DMS 273 (cell line): Measurements from ENCODE around the gene ACTBL2.
"Not testable (repeated sequence)": the region's sequence is repeated elsewhere in the genome, so short reads cannot be mapped to it uniquely, and the experiment has no call there.

Experiments
- DNase-seq: peaks from one replicate; lab custom pipeline; 2025; ENCODE audit not compliant: unreplicated experiment; lab: John Stamatoyannopoulos, UW

Gene ACTBL2

DNA sequence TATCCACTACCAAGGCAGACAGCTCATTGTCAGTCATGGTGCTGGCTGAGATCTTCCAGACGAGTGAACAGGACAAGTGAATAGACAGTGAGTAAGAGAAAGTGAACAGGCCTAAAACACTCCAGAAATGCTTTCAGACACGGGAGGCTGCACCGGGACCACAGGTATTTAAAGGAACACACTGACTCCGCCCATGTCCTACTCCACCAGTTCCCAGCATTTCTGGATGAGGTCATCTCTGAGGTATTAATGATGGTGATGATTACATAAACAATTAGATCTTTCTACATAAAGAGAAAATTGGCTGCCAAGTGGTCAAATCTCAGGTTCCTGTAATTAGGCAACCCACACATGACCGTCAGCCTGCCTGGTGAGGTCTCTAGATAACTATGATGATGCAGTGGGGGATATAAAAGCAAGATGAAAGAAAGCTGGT, at the start of gene ACTBL2:
ACTBL2 (minus strand) TSS at position 141 of the 436 bp plus-strand sequence; CDS start at position 37, 104 bp downstream.
- no peak for DNase-seq

DNA sequence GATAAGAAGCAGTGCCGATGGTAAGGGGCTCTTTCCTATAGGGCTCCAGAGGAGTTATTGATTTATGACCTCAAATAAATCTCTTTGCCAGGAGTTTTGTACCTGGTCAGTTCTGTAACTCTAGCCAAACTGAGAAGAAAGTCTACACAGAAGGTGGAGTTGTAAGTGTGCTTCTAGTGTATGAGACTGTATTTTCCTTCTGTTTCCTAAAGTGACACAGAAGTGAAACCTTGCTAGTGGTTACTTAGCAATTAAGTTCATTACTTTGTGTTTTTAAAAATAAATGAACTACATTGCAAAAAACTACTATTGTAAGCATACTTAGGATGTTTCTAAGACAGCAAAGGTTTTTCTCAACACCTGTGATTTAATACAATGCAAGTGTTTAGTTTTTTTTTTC, 48.7 kb upstream of the ACTBL2 start:
- no peak for DNase-seq

- DNase-seq = no peak
These were observed 47.3 kb upstream of the ACTBL2 start for GRCh38 chr5:57529864-57530263.

- no peak for DNase-seq
These were observed 45.3 kb upstream of the ACTBL2 start for GRCh38 chr5:57527870-57528269.

DNA sequence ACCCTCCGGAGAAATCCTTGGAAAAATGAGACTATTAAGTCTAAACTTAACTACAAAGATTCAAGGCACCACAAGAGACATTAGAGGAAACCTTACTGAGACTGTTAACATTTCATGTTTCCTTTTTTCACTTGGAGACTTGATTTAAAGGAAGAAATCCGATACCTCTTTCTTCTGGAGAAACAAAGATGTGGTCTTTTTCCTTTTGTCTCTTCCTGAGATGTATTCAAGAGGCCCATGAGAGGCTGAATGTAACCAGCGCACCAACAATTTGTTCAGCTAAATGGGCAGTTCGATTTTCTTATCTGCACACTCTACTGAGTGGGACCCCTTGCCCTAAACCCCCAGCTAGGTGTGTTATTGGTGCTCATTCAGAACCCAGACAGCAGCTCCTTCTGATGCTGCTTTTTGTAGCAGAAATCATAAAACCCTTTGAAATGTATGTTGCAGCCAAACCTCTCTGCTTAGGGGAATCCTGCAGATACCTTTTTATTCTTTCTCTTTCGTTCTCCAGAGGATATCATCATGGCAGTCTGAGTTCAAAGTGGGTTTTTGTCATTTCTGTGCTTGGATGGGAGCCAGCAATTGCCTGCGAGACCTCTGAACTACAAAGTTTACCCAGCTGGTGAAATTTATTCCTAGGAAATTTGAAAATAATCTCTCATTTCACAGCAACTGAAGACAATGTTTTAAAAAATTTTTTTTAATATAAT, 41.9 kb upstream of the ACTBL2 start:
- no peak for DNase-seq

DNA sequence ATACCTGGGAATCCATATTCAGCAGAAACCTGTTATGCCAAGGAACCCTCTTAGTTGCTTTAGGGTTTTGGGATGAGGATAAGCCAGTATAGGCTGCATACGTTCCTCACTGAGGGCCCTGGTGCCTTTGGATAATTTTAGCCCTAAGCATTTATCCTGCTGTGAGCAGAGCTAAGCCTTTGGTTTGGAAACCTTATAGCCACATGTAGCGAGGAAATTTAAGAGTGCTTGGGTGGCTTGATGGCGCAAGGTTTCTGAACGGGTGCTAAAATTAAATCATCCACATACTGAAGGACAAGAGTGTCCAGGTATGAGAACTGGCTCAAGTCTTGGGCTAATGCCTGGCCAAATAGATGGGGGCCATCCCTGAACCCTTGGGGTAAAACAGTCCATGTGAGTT, 39.9 kb upstream of the ACTBL2 start:
- DNase-seq = not testable (repeated sequence)

- not testable (repeated sequence) for DNase-seq
These were observed 35.8 kb upstream of the ACTBL2 start for GRCh38 chr5:57518415-57518814.

DNA sequence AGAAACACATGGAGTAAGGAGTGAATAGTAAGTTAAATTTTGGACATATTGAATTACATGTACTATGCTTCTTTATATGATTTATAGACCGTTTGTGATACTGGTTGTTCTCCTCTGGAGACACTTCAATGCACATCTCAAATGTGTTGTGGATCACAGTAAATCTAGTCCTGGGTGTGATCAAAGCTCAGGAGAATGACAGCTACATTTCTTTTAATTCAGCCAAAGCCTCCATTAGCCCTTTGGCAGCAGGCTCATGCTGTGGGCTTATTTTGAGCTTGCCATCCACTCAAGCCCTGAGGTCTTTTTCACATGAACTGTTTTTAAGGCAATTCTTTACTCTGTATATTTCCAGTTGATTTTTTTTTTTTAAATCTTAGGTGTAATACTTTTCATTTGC, 34.6 kb upstream of the ACTBL2 start:
- DNase-seq = no peak

DNA sequence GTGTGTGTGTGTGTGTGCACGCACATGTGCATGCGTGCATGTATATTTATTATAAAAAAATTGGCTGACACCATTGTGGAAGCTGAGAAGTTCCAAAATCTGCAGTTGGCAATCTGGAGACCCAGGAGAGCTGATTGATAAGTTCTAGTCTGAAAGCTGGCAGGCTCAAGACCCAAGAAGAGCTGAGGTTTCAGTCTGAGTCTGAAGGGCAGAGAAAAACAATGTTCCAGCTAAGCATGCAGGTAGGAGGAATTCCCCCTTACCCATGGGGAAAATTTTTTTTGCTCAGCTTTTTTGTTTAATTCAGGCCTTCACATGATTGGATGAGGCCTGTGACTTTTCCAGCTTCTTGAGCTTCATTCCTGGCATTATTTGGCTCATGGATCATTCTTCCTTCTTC, 31.2 kb upstream of the ACTBL2 start:
- DNase-seq = no peak

- DNase-seq = no peak
These were observed 28.7 kb upstream of the ACTBL2 start for GRCh38 chr5:57511321-57511720.

GRCh38 chr5:57509501-57510260, 27.1 kb upstream of the ACTBL2 start:
- no peak for DNase-seq

DNA sequence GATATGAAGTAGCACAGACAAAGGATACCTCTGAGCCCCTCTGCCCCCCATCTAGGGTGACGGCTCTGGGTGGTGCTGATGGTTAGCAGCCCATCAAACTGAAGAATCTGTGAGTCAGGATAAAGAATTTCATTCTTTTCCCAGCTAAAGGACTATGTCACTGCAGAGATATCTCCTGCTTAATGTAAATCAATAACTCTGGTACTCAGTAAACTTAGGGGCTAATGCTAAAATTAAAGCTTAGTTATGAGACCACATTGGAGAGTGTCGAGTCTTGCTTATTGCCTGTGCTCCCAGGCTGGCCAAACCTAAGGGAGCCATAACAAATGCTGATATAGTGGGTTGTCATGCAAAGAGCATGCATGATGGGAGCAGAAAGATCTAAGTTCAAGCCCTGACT, 25.6 kb upstream of the ACTBL2 start:
- DNase-seq = no peak

GRCh38 chr5:57505272-57506200, 22.9 kb upstream of the ACTBL2 start:
- DNase-seq = no peak

- DNase-seq = no peak
These were observed 21.7 kb upstream of the ACTBL2 start for GRCh38 chr5:57504357-57504756.

DNA sequence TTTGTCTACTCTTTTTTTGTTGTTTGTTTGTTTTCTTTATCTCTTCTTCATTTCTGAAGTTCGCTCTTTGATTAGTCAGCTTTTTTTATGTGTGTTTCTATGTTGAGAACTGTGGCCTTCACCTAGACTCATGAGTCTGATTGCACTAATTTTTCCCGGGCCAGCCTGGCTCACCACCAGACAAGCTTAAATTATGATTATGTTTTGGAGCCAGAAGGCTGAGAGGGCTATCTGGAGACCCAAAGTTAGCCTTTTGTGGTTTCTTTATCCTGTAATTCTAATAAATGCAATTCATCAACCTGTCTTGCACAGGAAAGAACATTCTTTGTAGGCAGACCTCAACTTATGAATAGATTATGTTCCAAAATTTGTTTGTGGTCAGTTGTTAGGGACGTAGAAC, 20.8 kb upstream of the ACTBL2 start:
- no peak for DNase-seq

GRCh38 chr5:57501414-57502201, 19.0 kb upstream of the ACTBL2 start:
- peak; percentile 36 for DNase-seq

DNA sequence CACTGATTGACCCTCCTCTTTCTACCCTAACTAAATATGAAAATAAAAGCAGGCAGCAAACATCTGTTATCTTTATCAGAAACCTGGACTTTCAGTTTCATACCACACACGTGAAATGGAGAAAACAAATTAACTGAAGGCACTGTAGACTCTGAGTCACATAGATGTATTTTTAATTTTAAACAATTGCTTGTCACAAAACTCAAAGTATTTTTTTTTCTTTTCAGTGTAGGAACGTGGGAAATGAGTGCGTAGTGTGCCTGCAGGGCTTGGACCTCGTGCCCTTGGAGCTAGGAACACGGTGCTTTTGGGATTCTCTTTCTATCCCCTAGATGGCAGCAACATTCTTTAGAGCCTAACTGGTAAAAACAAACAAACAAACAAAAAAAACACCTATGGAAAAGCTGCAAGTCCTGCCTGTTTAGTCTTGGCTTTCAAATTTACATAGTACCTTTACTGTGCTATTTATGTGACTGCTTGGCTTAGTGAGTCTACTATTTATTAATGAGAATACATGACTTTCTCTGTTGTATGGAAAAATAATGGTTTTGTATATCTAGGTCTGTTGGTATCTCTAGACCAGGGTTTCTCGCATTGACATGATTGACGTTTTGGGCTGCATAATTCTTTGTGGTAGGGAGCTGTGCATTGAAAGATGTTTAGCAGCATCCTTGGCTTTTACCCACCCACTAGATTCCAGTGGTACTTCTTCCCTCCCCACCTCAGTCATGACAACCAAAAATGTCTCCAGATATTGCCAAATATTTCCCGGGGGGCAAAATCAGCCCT, 16.8 kb upstream of the ACTBL2 start:
- peak; percentile 77 for DNase-seq

GRCh38 chr5:57497733-57498132, 15.1 kb upstream of the ACTBL2 start:
- no peak for DNase-seq

DNA sequence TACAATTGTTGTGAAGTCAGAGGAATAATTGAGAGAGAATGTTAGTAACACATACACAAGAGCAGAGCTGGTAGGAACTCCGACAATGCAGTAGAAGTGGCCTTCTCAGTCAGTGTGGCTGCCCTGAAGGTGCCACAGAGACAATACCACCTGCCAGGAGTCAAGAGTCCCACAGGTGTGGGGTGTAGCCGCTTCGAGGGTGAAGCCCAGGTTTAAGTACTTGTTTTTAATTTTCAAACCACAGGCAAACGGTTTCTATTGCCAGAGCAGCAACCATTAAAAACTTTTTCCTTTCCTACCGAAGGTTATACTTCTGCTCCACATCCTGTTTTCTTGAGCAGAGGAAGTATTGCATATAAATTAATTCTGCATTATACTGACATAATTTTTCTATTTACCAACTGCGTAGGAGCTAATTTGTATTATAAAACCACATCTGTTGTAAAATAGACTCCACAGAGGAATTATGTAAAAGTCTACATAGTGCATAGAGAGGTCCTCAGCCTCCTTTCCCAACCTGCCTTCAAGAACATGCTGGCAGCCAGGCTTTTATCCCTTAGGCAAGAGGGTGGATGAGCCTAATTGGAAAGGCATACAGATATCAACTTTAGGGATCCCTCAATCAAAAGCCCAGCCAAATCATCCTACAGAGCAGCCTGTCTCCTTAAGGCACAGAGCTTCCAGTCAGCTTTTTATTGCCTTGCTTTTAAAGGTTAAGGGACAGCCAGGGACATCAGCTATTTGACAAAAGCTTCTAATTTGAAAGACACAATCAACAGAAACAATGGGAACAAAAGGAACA, 12.9 kb upstream of the ACTBL2 start:
- DNase-seq = peak; percentile 9
